IPS-NIHi7 (cell line): ENCODE measurements around the gene ANO10.
"Not testable (repeated sequence)": the region's sequence is repeated elsewhere in the genome, so short reads cannot be mapped to it uniquely, and the experiment has no call there.

Source experiments
- DNase-seq: peaks from one replicate; pipeline ENCODE4 v3.0.0; 2012; ENCODE audit warnings: mixed read lengths; ENCODE audit errors: extremely low spot score

The ANO10 gene

GRCh38 chr3:43477600-43477999 lies 144.2 kb downstream of the ANO10 start:
- no peak for DNase-seq

GRCh38 chr3:43473737-43474136 lies 148.1 kb downstream of the ANO10 start:
- no peak for DNase-seq

GRCh38 chr3:43473244-43473643 lies 148.6 kb downstream of the ANO10 start:
- DNase-seq: no peak

GRCh38 chr3:43468133-43468532 lies 153.7 kb downstream of the ANO10 start:
- no peak for DNase-seq

GRCh38 chr3:43465109-43465508 lies 156.7 kb downstream of the ANO10 start:
- no peak for DNase-seq

- not testable (repeated sequence) for DNase-seq
These were observed 159.2 kb downstream of the ANO10 start for GRCh38 chr3:43462566-43462965.

- no peak for DNase-seq
These were observed 160.5 kb downstream of the ANO10 start for GRCh38 chr3:43461345-43461744.

- DNase-seq: not testable (repeated sequence)
These were observed 164.8 kb downstream of the ANO10 start for GRCh38 chr3:43457038-43457437.

- peak; percentile 34 for DNase-seq
These were observed 166.6 kb downstream of the ANO10 start for GRCh38 chr3:43455233-43455632.

- no peak for DNase-seq
These were observed 167.8 kb downstream of the ANO10 start for GRCh38 chr3:43453981-43454380.

- DNase-seq: no peak
These were observed 170.0 kb downstream of the ANO10 start for GRCh38 chr3:43451670-43452254.

GRCh38 chr3:43448098-43448497 lies 173.7 kb downstream of the ANO10 start:
- DNase-seq: no peak

GRCh38 chr3:43445820-43446219 lies 176.0 kb downstream of the ANO10 start:
- DNase-seq: no peak

- DNase-seq: no peak
These were observed 178.9 kb downstream of the ANO10 start for GRCh38 chr3:43442872-43443395.

- no peak for DNase-seq
These were observed 185.2 kb downstream of the ANO10 start for GRCh38 chr3:43436507-43437140.

GRCh38 chr3:43435706-43436105 lies 186.1 kb downstream of the ANO10 start:
- no peak for DNase-seq

- no peak for DNase-seq
These were observed 187.4 kb downstream of the ANO10 start for GRCh38 chr3:43434431-43434830.

- DNase-seq: no peak
These were observed 189.3 kb downstream of the ANO10 start for GRCh38 chr3:43432462-43432861.

GRCh38 chr3:43426388-43426787 lies 195.4 kb downstream of the ANO10 start:
- no peak for DNase-seq

GRCh38 chr3:43425829-43426228 lies 196.0 kb downstream of the ANO10 start:
- DNase-seq: no peak

- no peak for DNase-seq
These were observed 198.2 kb downstream of the ANO10 start for GRCh38 chr3:43423639-43424038.

GRCh38 chr3:43423142-43423541 lies 198.7 kb downstream of the ANO10 start:
- no peak for DNase-seq

GRCh38 chr3:43418601-43419272 lies 203.1 kb downstream of the ANO10 start:
- no peak for DNase-seq
